Trophoblast cell (in vitro differentiated cells and primary cell): ENCODE results near the gene NIT1.

Experiments used
- DNase-seq, 2 donors: peaks; one replicate each; pipeline ENCODE4 v3.0.0-alpha.2; 2016
- H2AFZ ChIP-seq: 2 replicates; pipeline ENCODE4 v1.6.1; 2013; ENCODE audit warnings: low read length, moderate library complexity, mild to moderate bottlenecking; ENCODE audit not compliant: insufficient read depth, poor library complexity
- H2AK5ac ChIP-seq: 2 replicates; pipeline ENCODE4 v1.6.1; 2013; ENCODE audit warnings: mild to moderate bottlenecking, low read length
- H2BK120ac ChIP-seq: 2 replicates; pipeline ENCODE4 v1.6.1; 2013; ENCODE audit warnings: low read length, mild to moderate bottlenecking, moderate library complexity; ENCODE audit not compliant: insufficient read depth, poor library complexity
- H2BK12ac ChIP-seq: 2 replicates; pipeline ENCODE4 v1.6.1; 2013; ENCODE audit warnings: mild to moderate bottlenecking, low read length, moderate library complexity
- H2BK5ac ChIP-seq: 2 replicates; pipeline ENCODE4 v1.6.1; 2013; ENCODE audit warnings: low read length, low read depth, moderate library complexity, mild to moderate bottlenecking; ENCODE audit not compliant: poor library complexity
- H3K14ac ChIP-seq: 2 replicates; pipeline ENCODE4 v1.6.1; 2013; ENCODE audit warnings: mild to moderate bottlenecking, low read length
- H3K18ac ChIP-seq: 2 replicates; pipeline ENCODE4 v1.6.1; 2013; ENCODE audit warnings: mild to moderate bottlenecking, low read length
- H3K23ac ChIP-seq: 2 replicates; pipeline ENCODE4 v1.6.1; 2013; ENCODE audit warnings: low read length
- H3K27ac ChIP-seq: 2 replicates; pipeline ENCODE4 v1.5.1; 2013; ENCODE audit warnings: low read depth, mild to moderate bottlenecking, inconsistent platforms, low read length, moderate library complexity
- H3K27me3 ChIP-seq: 2 replicates; pipeline ENCODE4 v1.6.1; 2013; ENCODE audit warnings: inconsistent platforms, mild to moderate bottlenecking, low read length, moderate library complexity; ENCODE audit not compliant: insufficient read depth
- H3K36me3 ChIP-seq, 2 experiments: 1 replicate in 1 of 2; 2 replicates in 1 of 2; pipeline ENCODE4 v1.6.1; 2013; ENCODE audit warnings: low read length in 2 of 2, mild to moderate bottlenecking in 2 of 2, moderate library complexity in 1 of 2; ENCODE audit not compliant: insufficient read depth in 2 of 2, control insufficient read depth in 1 of 2
- H3K4ac ChIP-seq: 2 replicates; pipeline ENCODE4 v1.6.1; 2013; ENCODE audit warnings: low read depth, mild to moderate bottlenecking, low read length, moderate library complexity
- H3K4me1 ChIP-seq, 2 experiments: 1 replicate in 1 of 2; 2 replicates in 1 of 2; pipeline ENCODE4 v1.6.1; 2013; ENCODE audit warnings: low read length in 2 of 2, mild to moderate bottlenecking in 2 of 2, moderate library complexity in 1 of 2; ENCODE audit not compliant: insufficient read depth in 2 of 2, control insufficient read depth in 1 of 2
- H3K4me2 ChIP-seq: 2 replicates; pipeline ENCODE4 v1.6.1; 2013; ENCODE audit warnings: inconsistent platforms, mild to moderate bottlenecking, low read length, moderate library complexity
- H3K4me3 ChIP-seq: 2 replicates; pipeline ENCODE4 v1.5.1; 2013; ENCODE audit warnings: mild to moderate bottlenecking, low read depth, low read length, inconsistent platforms
- H3K79me1 ChIP-seq: one replicate; pipeline ENCODE4 v1.6.1; 2013; ENCODE audit warnings: low read length
- H3K79me2 ChIP-seq: 2 replicates; pipeline ENCODE4 v1.6.1; 2013; ENCODE audit warnings: low read length, mild to moderate bottlenecking; ENCODE audit not compliant: control insufficient read depth, insufficient read depth, poor library complexity
- H3K9ac ChIP-seq: 2 replicates; pipeline ENCODE4 v1.6.1; 2013; ENCODE audit warnings: mild to moderate bottlenecking, low read length
- H3K9me3 ChIP-seq: 2 replicates; pipeline ENCODE4 v1.6.1; 2013; ENCODE audit warnings: low read depth, mild to moderate bottlenecking, control low read depth, inconsistent platforms, low read length; ENCODE audit not compliant: insufficient read depth
- H4K12ac ChIP-seq: 2 replicates; pipeline ENCODE4 v1.6.1; 2013; ENCODE audit warnings: low read depth, mild to moderate bottlenecking, low read length, moderate library complexity
- H4K8ac ChIP-seq: 2 replicates; pipeline ENCODE4 v1.6.1; 2013; ENCODE audit warnings: low read depth, mild to moderate bottlenecking, low read length, moderate library complexity
- H4K91ac ChIP-seq: one replicate; pipeline ENCODE4 v1.6.1; 2013; ENCODE audit warnings: low read depth, mild to moderate bottlenecking, low read length, moderate library complexity
- WGBS: extraction: QIAGEN DNeasy Blood & Tissue Kit; methylation state at CpG from one replicate; pipeline ENCODE4 v1.1.7; 2013; ENCODE audit warnings: missing lambda C conversion rate; ENCODE audit not compliant: insufficient read length, insufficient coverage; ENCODE audit errors: extremely low coverage; 5-methylcytosine and 5-hydroxymethylcytosine counted together

The NIT1 gene

DNA sequence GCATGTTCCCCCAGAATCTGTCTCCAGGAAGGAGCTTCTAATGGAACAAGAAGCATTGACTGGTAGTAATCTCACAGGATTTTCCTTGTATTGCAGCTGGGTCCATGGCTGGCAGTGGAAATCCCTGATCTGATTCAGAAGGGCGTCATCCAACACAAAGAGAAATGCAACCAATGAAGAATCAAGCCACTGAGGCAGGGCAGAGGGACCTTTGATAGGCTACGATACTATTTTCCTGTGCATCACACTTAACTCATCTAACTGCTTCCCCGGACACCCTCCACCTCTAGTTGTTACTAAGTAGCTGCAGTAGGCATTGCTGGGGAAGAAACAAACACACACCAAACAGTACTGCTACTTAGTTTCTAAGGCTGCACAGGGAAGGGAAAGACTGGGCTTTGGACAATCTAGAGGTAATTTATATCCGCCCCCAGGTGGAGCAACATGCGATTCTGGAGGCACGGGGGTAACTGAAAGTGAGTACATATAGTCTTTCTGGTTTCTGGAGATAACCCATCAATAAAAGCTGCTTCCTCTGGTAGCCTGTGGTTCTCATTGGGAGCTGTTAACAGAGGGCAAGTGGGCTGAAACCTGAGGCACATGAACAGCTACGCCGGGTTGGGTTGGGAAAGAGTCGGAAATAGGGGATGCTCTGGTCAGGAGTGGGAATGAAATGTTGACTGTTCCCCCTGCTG, 40.6 kb downstream of the NIT1 start:
- no peak for DNase-seq
- peaks cover 14% of the 10 kb centered on the region for H3K79me1 ChIP-seq
- no peak overlapping the region for H3K23ac ChIP-seq
- H4K91ac ChIP-seq, result peak overlapping the region; percentile 33
- peak overlapping the region; percentile 7 for H3K27ac ChIP-seq
- H2AK5ac ChIP-seq, result no peak overlapping the region
- no peak overlapping the region for H3K14ac ChIP-seq
- H3K27me3 ChIP-seq, result no peaks in the 10 kb centered on the region
- no CpG with 5 or more reads among the region's 9 CpGs for WGBS
- no peak overlapping the region for H2BK120ac ChIP-seq
- no peak overlapping the region for H2BK5ac ChIP-seq
- no peak overlapping the region for H3K4me3 ChIP-seq
- H3K36me3 ChIP-seq, result peaks cover 22 to 47% of the 10 kb centered on the region in 2 experiments
- no peak overlapping the region for H3K9ac ChIP-seq
- H2AFZ ChIP-seq, result no peak overlapping the region
- H4K8ac ChIP-seq, result peak overlapping the region; percentile 91
- H3K4me2 ChIP-seq, result peak overlapping the region; percentile 68
- no peak overlapping the region for H3K18ac ChIP-seq
- H3K9me3 ChIP-seq, result peaks cover 2% of the 10 kb centered on the region
- H2BK12ac ChIP-seq, result no peak overlapping the region
- H4K12ac ChIP-seq, result peak overlapping the region; percentile 68
- H3K4me1 ChIP-seq, result peaks cover 11 to 13% of the 10 kb centered on the region in 2 experiments
- H3K79me2 ChIP-seq, result peaks cover 12% of the 10 kb centered on the region
- H3K4ac ChIP-seq, result no peak overlapping the region

DNA sequence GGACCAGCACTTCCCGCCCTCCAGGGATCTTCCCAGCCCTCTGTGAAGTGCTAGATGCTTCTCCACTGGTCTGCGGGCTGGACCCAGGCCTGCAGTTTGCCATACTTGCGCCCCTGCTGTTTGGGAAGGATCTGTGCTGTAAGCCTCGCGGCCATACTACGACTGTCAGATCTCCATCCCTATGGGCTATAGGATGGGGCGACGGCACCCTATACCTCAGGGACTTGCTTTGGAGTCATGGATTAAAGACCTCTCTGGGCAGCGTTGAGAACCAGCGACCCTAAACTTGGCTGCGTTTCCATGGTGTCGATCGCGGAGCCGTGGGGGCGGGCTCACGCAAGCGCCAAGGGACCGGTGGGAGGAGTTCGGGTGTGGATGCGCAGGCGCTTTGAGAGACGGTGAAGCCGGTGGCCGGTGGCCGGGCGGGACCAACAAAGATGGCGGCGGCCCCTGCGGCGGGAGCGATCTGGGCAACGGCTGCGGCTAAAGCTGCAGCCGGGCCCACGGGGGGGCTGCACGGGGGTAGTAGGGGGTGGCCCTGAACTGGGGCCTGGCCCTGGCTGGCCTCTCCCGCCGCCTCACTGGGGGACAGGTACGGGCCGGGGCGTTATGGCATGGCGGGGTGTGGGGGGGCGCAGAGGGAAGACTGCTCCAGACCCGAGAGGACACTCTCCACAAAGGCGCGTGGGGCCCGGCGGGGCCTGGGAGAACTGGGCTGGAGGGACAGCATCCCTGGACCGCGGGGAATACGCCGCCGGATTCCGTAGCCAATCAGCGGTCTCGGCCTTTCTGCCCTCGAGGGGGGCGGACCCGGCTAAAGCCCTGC, 41.4 kb downstream of the NIT1 start, which contains the start of gene USP21:
Gene USP21 (plus strand): TSS at position 414 of the 826 bp plus-strand sequence. CDS start 1,141 bp downstream, outside the sequence.
- H3K36me3 ChIP-seq, result peaks cover 22 to 50% of the 10 kb centered on the region in 2 experiments
- WGBS, result no CpG with 5 or more reads among the region's 60 CpGs
- peak within 1 kb of the TSS; percentile 54 for H3K27ac ChIP-seq
- H3K9me3 ChIP-seq, result peaks cover 2% of the 10 kb centered on the region
- H2BK120ac ChIP-seq, result peak within 1 kb of the TSS; percentile 52
- H4K12ac ChIP-seq, result peak within 1 kb of the TSS; percentile 73
- H4K91ac ChIP-seq, result peak within 1 kb of the TSS; percentile 90
- H2BK12ac ChIP-seq, result no peak within 1 kb of the TSS
- H3K9ac ChIP-seq, result peak within 1 kb of the TSS; percentile 70
- H2AK5ac ChIP-seq, result peak within 1 kb of the TSS; percentile 83
- H3K4ac ChIP-seq, result peak within 1 kb of the TSS; percentile 87
- peak within 1 kb of the TSS; percentile 61 for H2BK5ac ChIP-seq
- H3K4me1 ChIP-seq, result peaks cover 11 to 13% of the 10 kb centered on the region in 2 experiments
- peak within 1 kb of the TSS; percentile 72 for H3K14ac ChIP-seq
- H2AFZ ChIP-seq, result peak within 1 kb of the TSS; percentile 88
- peak within 1 kb of the TSS; percentile 95 for H3K18ac ChIP-seq
- peaks cover 8% of the 10 kb centered on the region for H3K79me1 ChIP-seq
- H3K23ac ChIP-seq, result no peak within 1 kb of the TSS
- H4K8ac ChIP-seq, result peak within 1 kb of the TSS; percentile 99
- H3K4me2 ChIP-seq, result peak within 1 kb of the TSS; percentile 68
- no peaks in the 10 kb centered on the region for H3K27me3 ChIP-seq
- peaks cover 8% of the 10 kb centered on the region for H3K79me2 ChIP-seq
- H3K4me3 ChIP-seq, result peak within 1 kb of the TSS; percentile 84
- peak; percentile 88 to 96 for DNase-seq

DNA sequence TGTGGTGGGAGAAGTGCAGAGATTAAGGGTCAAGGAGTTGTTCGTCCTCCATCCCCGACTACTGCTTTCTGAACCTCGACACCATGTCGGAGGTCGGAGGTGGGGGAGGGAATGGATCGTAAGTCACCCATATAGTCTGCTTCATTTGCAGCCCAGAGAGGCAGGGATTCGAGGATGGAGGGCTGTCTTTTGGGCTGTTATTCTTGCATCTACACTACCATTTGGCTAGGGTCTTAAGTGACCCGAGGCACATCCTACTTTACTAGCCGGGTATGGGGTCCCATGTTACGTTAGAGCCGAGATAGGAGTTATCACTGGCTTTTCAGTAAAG, 42.0 kb downstream of the NIT1 start:
- H3K79me1 ChIP-seq, result peaks cover 7% of the 10 kb centered on the region
- H2AK5ac ChIP-seq, result peak overlapping the region; percentile 83
- peak overlapping the region; percentile 61 for H2BK5ac ChIP-seq
- H2BK120ac ChIP-seq, result peak overlapping the region; percentile 52
- peaks cover 26 to 53% of the 10 kb centered on the region in 2 experiments for H3K36me3 ChIP-seq
- H4K12ac ChIP-seq, result peak overlapping the region; percentile 73
- peak overlapping the region; percentile 90 for H4K91ac ChIP-seq
- no peak overlapping the region for H3K23ac ChIP-seq
- peak overlapping the region; percentile 84 for H3K4me3 ChIP-seq
- H2AFZ ChIP-seq, result peak overlapping the region; percentile 82
- H3K27ac ChIP-seq, result peak overlapping the region; percentile 54
- peak overlapping the region; percentile 87 for H3K4ac ChIP-seq
- peak overlapping the region; percentile 95 for H3K18ac ChIP-seq
- peak overlapping the region; percentile 70 for H3K9ac ChIP-seq
- no peak overlapping the region for H2BK12ac ChIP-seq
- no peak for DNase-seq
- no peaks in the 10 kb centered on the region for H3K27me3 ChIP-seq
- peak overlapping the region; percentile 72 for H3K14ac ChIP-seq
- peak overlapping the region; percentile 99 for H4K8ac ChIP-seq
- WGBS, result no CpG with 5 or more reads among the region's 11 CpGs
- H3K4me2 ChIP-seq, result peak overlapping the region; percentile 63
- H3K79me2 ChIP-seq, result peaks cover 8% of the 10 kb centered on the region
- H3K4me1 ChIP-seq, result peaks cover 9 to 11% of the 10 kb centered on the region in 2 experiments
- H3K9me3 ChIP-seq, result peaks cover 2% of the 10 kb centered on the region

DNA sequence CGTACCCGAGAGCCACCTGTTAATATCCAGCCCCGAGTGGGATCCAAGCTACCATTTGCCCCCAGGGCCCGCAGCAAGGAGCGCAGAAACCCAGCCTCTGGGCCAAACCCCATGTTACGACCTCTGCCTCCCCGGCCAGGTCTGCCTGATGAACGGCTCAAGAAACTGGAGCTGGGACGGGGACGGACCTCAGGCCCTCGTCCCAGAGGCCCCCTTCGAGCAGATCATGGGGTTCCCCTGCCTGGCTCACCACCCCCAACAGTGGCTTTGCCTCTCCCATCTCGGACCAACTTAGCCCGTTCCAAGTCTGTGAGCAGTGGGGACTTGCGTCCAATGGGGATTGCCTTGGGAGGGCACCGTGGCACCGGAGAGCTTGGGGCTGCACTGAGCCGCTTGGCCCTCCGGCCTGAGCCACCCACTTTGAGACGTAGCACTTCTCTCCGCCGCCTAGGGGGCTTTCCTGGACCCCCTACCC, 42.8 kb downstream of the NIT1 start:
- Histone ChIP-seq H3K23ac (no peak overlapping the region), H3K9ac (peak overlapping the region; percentile 0), H4K12ac (peak overlapping the region; percentile 46), H3K36me3 (peaks cover 28 to 57% of the 10 kb centered on the region in 2 experiments), H3K79me1 (peaks cover 7% of the 10 kb centered on the region), H2AFZ (no peak overlapping the region), H2BK120ac (no peak overlapping the region), H3K9me3 (peaks cover 2% of the 10 kb centered on the region), H3K27ac (no peak overlapping the region), H3K14ac (no peak overlapping the region), H3K4me3 (no peak overlapping the region), H3K4ac (no peak overlapping the region), H3K4me2 (no peak overlapping the region), H3K27me3 (no peaks in the 10 kb centered on the region), H3K4me1 (peaks cover 11 to 14% of the 10 kb centered on the region in 2 experiments), H2BK5ac (no peak overlapping the region), H2AK5ac (no peak overlapping the region), H3K18ac (no peak overlapping the region), H4K8ac (no peak overlapping the region), H2BK12ac (no peak overlapping the region), H4K91ac (no peak overlapping the region), H3K79me2 (peaks cover 8% of the 10 kb centered on the region)
- DNase-seq, result no peak
- WGBS, result no CpG with 5 or more reads among the region's 22 CpGs
